OCI-LY3 (cell line): ENCODE measurements around the gene RHBDL1.

ENCODE experiments used
- EZH2phosphoT487 ChIP-seq: fragments of 200-600 bp; shearing (Covaris generic); IDR thresholded peaks from 2 replicates; pipeline ENCODE4 v1.6.1; 2018; ENCODE audit warnings: antibody characterized with exemption, mixed run types, low read depth
- TF ChIP-seq, protein P1 (sequence below): fragments of 200-600, 300-600 bp; sonication (generic); IDR thresholded peaks from 2 replicates; pipeline ENCODE4 v1.5.1; 2014; ENCODE audit warnings: antibody characterized with exemption, low read length, low read depth

DNA sequence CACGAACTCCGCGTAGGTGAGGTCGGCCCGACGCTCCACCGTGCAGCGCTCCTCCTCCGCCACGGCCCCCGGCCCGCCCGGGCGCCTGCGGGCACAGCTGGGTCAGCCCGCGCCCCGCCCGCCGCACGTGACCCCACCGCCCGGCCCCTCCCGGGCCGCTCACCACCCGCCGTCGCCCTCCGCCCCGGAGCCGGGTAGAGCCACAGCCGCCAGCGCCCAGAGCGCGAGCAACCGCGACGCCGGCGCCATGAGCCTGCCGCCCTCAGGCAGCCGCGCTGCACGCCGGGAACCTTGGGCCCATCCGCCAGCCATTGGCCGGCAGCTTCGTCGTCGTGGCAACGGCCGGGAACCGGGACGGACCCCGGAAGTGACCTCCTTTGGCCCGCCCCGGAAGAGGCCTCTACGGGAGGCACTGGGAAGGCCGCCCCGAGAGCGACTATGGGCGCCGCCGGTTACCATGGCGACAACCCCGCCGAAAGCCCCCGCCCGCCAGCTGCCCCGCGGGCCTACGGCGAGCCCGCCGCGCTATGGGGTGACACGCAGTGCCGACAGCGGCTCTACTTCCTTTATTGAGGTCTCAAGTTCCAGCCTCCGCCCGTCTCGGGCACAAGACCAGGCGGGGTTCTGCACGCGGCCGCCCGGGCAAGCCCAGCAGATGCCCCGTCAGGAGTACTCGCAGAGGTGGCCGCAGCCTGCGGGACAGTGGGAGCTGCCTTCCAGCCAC is 8.8 kb downstream of the RHBDL1 start, which contains the start of gene JMJD8:
- TF ChIP-seq, protein P1, sequence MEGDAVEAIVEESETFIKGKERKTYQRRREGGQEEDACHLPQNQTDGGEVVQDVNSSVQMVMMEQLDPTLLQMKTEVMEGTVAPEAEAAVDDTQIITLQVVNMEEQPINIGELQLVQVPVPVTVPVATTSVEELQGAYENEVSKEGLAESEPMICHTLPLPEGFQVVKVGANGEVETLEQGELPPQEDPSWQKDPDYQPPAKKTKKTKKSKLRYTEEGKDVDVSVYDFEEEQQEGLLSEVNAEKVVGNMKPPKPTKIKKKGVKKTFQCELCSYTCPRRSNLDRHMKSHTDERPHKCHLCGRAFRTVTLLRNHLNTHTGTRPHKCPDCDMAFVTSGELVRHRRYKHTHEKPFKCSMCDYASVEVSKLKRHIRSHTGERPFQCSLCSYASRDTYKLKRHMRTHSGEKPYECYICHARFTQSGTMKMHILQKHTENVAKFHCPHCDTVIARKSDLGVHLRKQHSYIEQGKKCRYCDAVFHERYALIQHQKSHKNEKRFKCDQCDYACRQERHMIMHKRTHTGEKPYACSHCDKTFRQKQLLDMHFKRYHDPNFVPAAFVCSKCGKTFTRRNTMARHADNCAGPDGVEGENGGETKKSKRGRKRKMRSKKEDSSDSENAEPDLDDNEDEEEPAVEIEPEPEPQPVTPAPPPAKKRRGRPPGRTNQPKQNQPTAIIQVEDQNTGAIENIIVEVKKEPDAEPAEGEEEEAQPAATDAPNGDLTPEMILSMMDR = no peak
- no peak for TF ChIP-seq EZH2phosphoT487
